Measurements from ENCODE around the gene SERPINB8. TPM values are rescaled to one million over a fixed set of nuclear protein-coding genes. Genes with fewer than 3 reads are reported as not detected.
A peak's percentile ranks its signal among the peaks of the same experiment; 100 is the strongest.

Gene SERPINB8
- total and polyA plus RNA-seq, 2 of the 13 experiments (the other 11 are each of a cell fraction or from before 2014, with no cell fraction given): 0.95 to 2.2 TPM

DNA sequence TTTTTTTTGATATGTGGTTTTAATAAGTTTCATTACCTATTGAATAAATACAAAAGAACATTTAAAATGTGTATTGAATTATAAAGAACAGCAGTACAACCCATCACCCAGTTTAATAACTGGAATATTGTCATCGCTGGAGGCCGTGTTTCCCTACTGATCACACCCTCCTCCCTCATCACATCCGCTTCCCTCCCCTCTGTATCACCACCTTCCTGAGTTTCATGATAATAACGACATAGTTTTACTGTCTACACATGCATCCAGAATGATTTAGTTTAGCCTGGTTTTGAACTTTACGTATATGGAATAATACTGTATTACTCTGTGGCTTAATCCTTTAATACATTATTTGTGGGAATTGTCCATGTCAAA is 2.1 kb downstream of the SERPINB8 start:
- FAIRE-seq (no peak), DNase-seq (ENCODE audit: low spot score) (no peak), ATAC-seq (no peak)
- intact Hi-C loops (cut with micrococcal nuclease; ENCODE audit: unreplicated experiment): no loop called here
- H2AFZ ChIP-seq (ENCODE audit: low read length): no peak overlapping the region
- 86% methylated on average over 5 of the region's 5 CpGs for WGBS (ENCODE audit: low lambda C conversion rate)
- in situ Hi-C loops (cut with HindIII; ENCODE audit: extremely low pct_ligation_motif_present, low pct_unique_long_range_greater_than_20kb): loop anchor here (10.0 kb wide), 1 partner anchor 77 kb away; no protein-coding TSS in a partner anchor
- no peaks in the 10 kb centered on the region for H3K9me3 ChIP-seq (ENCODE audit: low read length)
- H3K9ac ChIP-seq (ENCODE audit: insufficient read depth, low read depth, low read length): no peak overlapping the region
- no peaks in the 10 kb centered on the region for H3K79me2 ChIP-seq (ENCODE audit: insufficient read depth, low read length)
- no peak overlapping the region for H3K4me3 ChIP-seq (replicated peaks in 1 of 3; ENCODE audit: insufficient read depth in 1 of 3, low read depth in 2 of 3, low read length in 3 of 3)
- H4K20me1 ChIP-seq (ENCODE audit: insufficient read depth, low read length): no peaks in the 10 kb centered on the region
- no peaks in the 10 kb centered on the region for H3K27me3 ChIP-seq (ENCODE audit: control insufficient read depth in 1 of 2, insufficient read depth in 2 of 2, low read length in 2 of 2)
- H3K4me1 ChIP-seq (ENCODE audit: insufficient read depth, low read length): peaks cover 18% of the 10 kb centered on the region
- no peaks in the 10 kb centered on the region for H3K36me3 ChIP-seq (replicated peaks in 1 of 2; ENCODE audit: control insufficient read depth in 1 of 2, insufficient read depth in 2 of 2, low read length in 2 of 2)
- H3K27ac ChIP-seq (ENCODE audit: extremely low read length, insufficient read depth, low read length): no peak overlapping the region
- POLR2A ChIA-PET: no interaction called here
- TF ChIP-seq ZNF562 (CRISPR knock-in tag; IDR thresholded peaks at IDR 0.05; ENCODE audit: borderline replicate concordance) (no peak), ZNF432 (CRISPR knock-in tag; IDR thresholded peaks at IDR 0.05; ENCODE audit: borderline replicate concordance) (no peak), ZSCAN12 (CRISPR knock-in tag; IDR thresholded peaks at IDR 0.05) (no peak), HMGXB4 (CRISPR knock-in tag; IDR thresholded peaks at IDR 0.05; ENCODE audit: borderline replicate concordance in 1 of 2, low read depth in 1 of 2) (no peak), BRCA1 (CRISPR knock-in tag; IDR thresholded peaks at IDR 0.05) (no peak)
- H3K4me2 ChIP-seq (ENCODE audit: low read depth, low read length): no peak overlapping the region
- CTCF ChIA-PET (ENCODE audit: low intra/inter-chr PET ratio, low total read pairs): no interaction called here
- no TSS peak for BruUV-seq (replicated peaks)

DNA sequence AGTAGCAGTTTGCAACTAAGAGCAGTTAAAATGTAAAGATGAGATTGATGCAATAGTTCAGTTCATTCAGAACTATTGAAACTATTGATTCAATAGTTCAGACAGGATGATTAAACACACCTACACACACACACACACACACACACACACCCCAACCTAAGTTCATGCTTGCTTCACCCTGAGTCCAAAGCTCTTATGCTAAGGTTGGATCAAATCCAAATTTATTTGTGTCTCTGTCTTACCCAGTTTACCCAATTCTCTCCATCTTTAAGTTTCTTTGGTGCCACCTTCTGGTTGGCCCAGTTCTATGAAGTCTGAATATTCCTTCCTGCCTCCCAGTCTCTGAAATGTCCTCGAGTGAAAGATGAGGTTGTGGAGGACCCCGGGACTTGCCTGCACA is 5.1 kb downstream of the SERPINB8 start:
- H3K36me3 ChIP-seq (replicated peaks in 1 of 2; ENCODE audit: control insufficient read depth in 1 of 2, insufficient read depth in 2 of 2, low read length in 2 of 2): no peaks in the 10 kb centered on the region
- H3K4me1 ChIP-seq (ENCODE audit: insufficient read depth, low read length): peaks cover 5% of the 10 kb centered on the region; the same call in 1 of the 2 replicates
- ChIA-PET POLR2A (no interaction called here), CTCF (ENCODE audit: low intra/inter-chr PET ratio, low total read pairs) (interaction anchor here (0.8 to 1.1 kb wide), 2 partner anchors 10 to 11 kb away, joined by 3 read pairs; no protein-coding TSS in a partner anchor)
- no peaks in the 10 kb centered on the region for H3K9me3 ChIP-seq (ENCODE audit: low read length)
- H3K79me2 ChIP-seq (ENCODE audit: insufficient read depth, low read length): no peaks in the 10 kb centered on the region
- no TSS peak for BruUV-seq (replicated peaks)
- H3K27ac ChIP-seq (ENCODE audit: extremely low read length, insufficient read depth, low read length): no peak overlapping the region
- no peak overlapping the region for H3K9ac ChIP-seq (ENCODE audit: insufficient read depth, low read depth, low read length)
- no peak overlapping the region for H3K4me3 ChIP-seq (replicated peaks in 1 of 3; ENCODE audit: insufficient read depth in 1 of 3, low read depth in 2 of 3, low read length in 3 of 3)
- no peak overlapping the region for H3K4me2 ChIP-seq (ENCODE audit: low read depth, low read length)
- 4% methylated on average over 2 of the region's 2 CpGs for WGBS (ENCODE audit: low lambda C conversion rate)
- intact Hi-C loops (cut with micrococcal nuclease; ENCODE audit: unreplicated experiment) (loop anchor here (1.0 kb wide), 2 partner anchors 12 to 84 kb away; no protein-coding TSS in a partner anchor), in situ Hi-C loops (cut with HindIII; ENCODE audit: extremely low pct_ligation_motif_present, low pct_unique_long_range_greater_than_20kb) (loop anchor here (10.0 kb wide), 1 partner anchor 80 kb away; no protein-coding TSS in a partner anchor)
- no peak overlapping the region for H2AFZ ChIP-seq (ENCODE audit: low read length)
- no peak for FAIRE-seq
- H4K20me1 ChIP-seq (ENCODE audit: insufficient read depth, low read length): no peaks in the 10 kb centered on the region
- ATAC-seq: no peak
- H3K27me3 ChIP-seq (ENCODE audit: control insufficient read depth in 1 of 2, insufficient read depth in 2 of 2, low read length in 2 of 2): no peaks in the 10 kb centered on the region
- DNase-seq (ENCODE audit: low spot score): peak; percentile 20
- TF ChIP-seq, protein P1, sequence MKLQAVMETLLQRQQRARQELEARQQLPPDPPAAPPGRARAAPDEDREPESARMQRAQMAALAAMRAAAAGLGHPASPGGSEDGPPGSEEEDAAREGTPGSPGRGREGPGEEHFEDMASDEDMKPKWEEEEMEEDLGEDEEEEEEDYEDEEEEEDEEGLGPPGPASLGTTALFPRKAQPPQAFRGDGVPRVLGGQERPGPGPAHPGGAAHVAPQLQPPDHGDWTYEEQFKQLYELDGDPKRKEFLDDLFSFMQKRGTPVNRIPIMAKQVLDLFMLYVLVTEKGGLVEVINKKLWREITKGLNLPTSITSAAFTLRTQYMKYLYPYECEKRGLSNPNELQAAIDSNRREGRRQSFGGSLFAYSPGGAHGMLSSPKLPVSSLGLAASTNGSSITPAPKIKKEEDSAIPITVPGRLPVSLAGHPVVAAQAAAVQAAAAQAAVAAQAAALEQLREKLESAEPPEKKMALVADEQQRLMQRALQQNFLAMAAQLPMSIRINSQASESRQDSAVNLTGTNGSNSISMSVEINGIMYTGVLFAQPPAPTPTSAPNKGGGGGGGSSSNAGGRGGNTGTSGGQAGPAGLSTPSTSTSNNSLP (IDR thresholded peaks at IDR 0.05; ENCODE audit: low read depth, low read length): 0 out of 2 replicates have a peak, but pooled peaks have one; percentile 13
- TF ChIP-seq POLR2AphosphoS2 (IDR thresholded peaks at IDR 0.05; ENCODE audit: low read depth, low read length) (no peak), RCOR2 (CRISPR knock-in tag; IDR thresholded peaks at IDR 0.05) (no peak), MYC (CRISPR knock-in tag; IDR thresholded peaks at IDR 0.05; ENCODE audit: borderline replicate concordance) (no peak), JUNB (CRISPR knock-in tag; IDR thresholded peaks at IDR 0.05; ENCODE audit: borderline replicate concordance) (no peak), MNT (IDR thresholded peaks at IDR 0.05) (no peak)
